ENCODE data around the gene COA3. TPM values are rescaled to one million over a fixed set of nuclear protein-coding genes. Genes with fewer than 3 reads are reported as not detected.
A peak's percentile ranks its signal among the peaks of the same experiment; 100 is the strongest.

Gene COA3
- total RNA-seq, 1 donor from 2014 or later, result 93.9 TPM

GRCh38 chr17:42779936-42780850 is 18.3 kb downstream of the COA3 start, which contains the start of gene WNK4:
TSS of gene WNK4 (plus strand) at chr17:42780610. CDS start at chr17:42780699, 89 bp downstream.
- Mint-ChIP-seq H3K27ac (peak within 1 kb of the TSS; percentile 57), H3K4me1 (ENCODE audit: unreplicated experiment) (peaks cover 6% of the 10 kb centered on the region), H3K27me3 (peaks cover 36% of the 10 kb centered on the region), H3K4me3 (peak within 1 kb of the TSS; percentile 80), H3K9me3 (no peaks in the 10 kb centered on the region), H3K36me3 (peaks cover 6% of the 10 kb centered on the region)
- no peak for TF ChIP-seq CTCF (conservative IDR thresholded peaks at IDR 0.05)
- no peak for DNase-seq (ENCODE audit: extremely low spot score, unreplicated experiment)

GRCh38 chr17:42779304-42779935 is 19.1 kb downstream of the COA3 start:
- Mint-ChIP-seq H3K27ac (peak overlapping the region; percentile 57), H3K9me3 (no peaks in the 10 kb centered on the region), H3K36me3 (peaks cover 6% of the 10 kb centered on the region), H3K4me3 (peak overlapping the region; percentile 80), H3K4me1 (ENCODE audit: unreplicated experiment) (peaks cover 8% of the 10 kb centered on the region), H3K27me3 (peaks cover 31% of the 10 kb centered on the region)
- no peak for DNase-seq (ENCODE audit: extremely low spot score, unreplicated experiment)
- no peak for TF ChIP-seq CTCF (conservative IDR thresholded peaks at IDR 0.05)

- H3K4me3 Mint-ChIP-seq, result no peak overlapping the region
- H3K36me3 Mint-ChIP-seq, result peaks cover 6% of the 10 kb centered on the region
Measured at GRCh38 chr17:42778570-42778969, 19.9 kb downstream of the COA3 start.

GRCh38 chr17:42775534-42776098 is 22.9 kb downstream of the COA3 start:
- Mint-ChIP-seq H3K4me3 (peak overlapping the region; percentile 43), H3K9me3 (no peaks in the 10 kb centered on the region), H3K4me1 (ENCODE audit: unreplicated experiment) (peaks cover 20% of the 10 kb centered on the region), H3K27ac (no peak overlapping the region), H3K36me3 (no peaks in the 10 kb centered on the region), H3K27me3 (peaks cover 5% of the 10 kb centered on the region)
- TF ChIP-seq CTCF (conservative IDR thresholded peaks at IDR 0.05), result no peak
- no peak for DNase-seq (ENCODE audit: extremely low spot score, unreplicated experiment)

More at GRCh38 chr17:42778570-42778969, 19.9 kb downstream of the COA3 start:
- Mint-ChIP-seq H3K27ac (no peak overlapping the region), H3K4me1 (ENCODE audit: unreplicated experiment) (peaks cover 16% of the 10 kb centered on the region), H3K27me3 (peaks cover 27% of the 10 kb centered on the region), H3K9me3 (no peaks in the 10 kb centered on the region)
- TF ChIP-seq CTCF (conservative IDR thresholded peaks at IDR 0.05), result no peak
- no peak for DNase-seq (ENCODE audit: extremely low spot score, unreplicated experiment)

- H3K36me3 Mint-ChIP-seq, result no peaks in the 10 kb centered on the region
- no peak for TF ChIP-seq CTCF (conservative IDR thresholded peaks at IDR 0.05)
- peak overlapping the region; percentile 97 for H3K27ac Mint-ChIP-seq
- DNase-seq (ENCODE audit: extremely low spot score, unreplicated experiment), result no peak
- H3K4me3 Mint-ChIP-seq, result peak overlapping the region; percentile 99
- no peaks in the 10 kb centered on the region for H3K9me3 Mint-ChIP-seq
- H3K27me3 Mint-ChIP-seq, result no peaks in the 10 kb centered on the region
- peaks cover 20% of the 10 kb centered on the region for H3K4me1 Mint-ChIP-seq (ENCODE audit: unreplicated experiment)
Measured at GRCh38 chr17:42774066-42774745, 24.3 kb downstream of the COA3 start.
